Activated naive CD4-positive, alpha-beta T cell treated with anti-CD3 and anti-CD28 coated beads, Interleukin-2, amount 50 U/mL, for 16 hours (primary cell): ENCODE results near the gene GALM.
"Not testable (repeated sequence)": the region's sequence is repeated elsewhere in the genome, so short reads cannot be mapped to it uniquely, and the experiment has no call there.

Experiments used
- DNase-seq: peaks from one replicate; pipeline ENCODE4 v3.0.0-alpha.2; 2020

The GALM gene

GRCh38 chr2:38665854-38666555, at the start of gene GALM:
Gene GALM (plus strand): TSS chr2:38666114. CDS start chr2:38666162, 48 bp downstream.
- peak; percentile 50 for DNase-seq

GRCh38 chr2:38617301-38617700, 48.6 kb upstream of the GALM start:
- no peak for DNase-seq

DNA sequence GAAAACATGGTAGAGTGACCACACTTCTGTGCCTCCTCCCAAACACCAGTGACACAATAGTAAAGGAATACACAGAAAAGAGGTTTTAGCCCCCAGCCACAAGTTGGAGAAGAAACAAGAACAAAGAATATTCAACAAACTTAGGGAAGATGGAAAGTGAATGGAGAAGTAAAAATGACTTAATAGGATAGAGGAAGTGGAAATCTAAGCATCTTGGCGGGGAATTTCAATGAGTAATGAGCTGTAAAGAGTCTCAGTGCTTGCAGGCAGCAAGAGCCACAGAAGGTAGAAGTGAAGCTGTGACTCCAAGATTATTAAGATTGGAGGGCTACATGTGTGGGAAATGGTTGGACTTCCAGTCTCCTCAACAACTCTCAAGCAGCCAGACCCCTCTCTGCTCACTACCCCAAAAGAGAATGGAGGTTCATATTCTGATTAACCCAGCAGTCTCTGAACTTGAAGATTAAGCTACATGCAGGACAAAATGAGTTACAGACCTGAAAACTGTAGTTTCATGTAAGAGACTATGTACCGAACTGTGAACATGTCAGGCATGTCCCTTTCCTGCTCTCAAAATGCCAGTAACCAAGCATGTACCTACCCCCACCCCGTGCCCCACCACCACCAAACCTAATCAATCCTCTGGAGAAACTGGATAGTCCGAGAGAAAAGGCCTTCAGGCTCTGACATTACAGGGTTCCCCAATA, 46.3 kb upstream of the GALM start:
- no peak for DNase-seq

GRCh38 chr2:38620282-38620977, 45.5 kb upstream of the GALM start:
- no peak for DNase-seq

GRCh38 chr2:38621018-38621417, 44.9 kb upstream of the GALM start:
- no peak for DNase-seq

DNA sequence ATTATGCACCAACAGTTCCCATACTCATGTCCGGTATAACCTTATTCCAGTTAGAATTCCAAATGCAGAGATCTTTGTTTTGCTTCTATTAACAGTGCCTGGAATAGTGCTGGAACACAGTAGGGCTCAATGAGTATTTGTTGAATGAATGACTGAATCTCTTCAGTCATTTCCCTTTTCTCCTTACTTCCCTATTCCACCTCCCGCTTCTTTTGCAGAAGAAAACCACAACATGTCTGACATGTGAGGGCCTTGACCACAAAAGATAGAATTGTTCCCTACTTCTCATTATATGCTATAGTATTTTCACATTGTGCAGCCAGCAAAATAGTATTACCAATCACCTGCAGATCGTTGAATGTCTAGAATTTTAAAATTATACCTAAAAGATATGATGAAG, 43.7 kb upstream of the GALM start:
- DNase-seq = no peak

DNA sequence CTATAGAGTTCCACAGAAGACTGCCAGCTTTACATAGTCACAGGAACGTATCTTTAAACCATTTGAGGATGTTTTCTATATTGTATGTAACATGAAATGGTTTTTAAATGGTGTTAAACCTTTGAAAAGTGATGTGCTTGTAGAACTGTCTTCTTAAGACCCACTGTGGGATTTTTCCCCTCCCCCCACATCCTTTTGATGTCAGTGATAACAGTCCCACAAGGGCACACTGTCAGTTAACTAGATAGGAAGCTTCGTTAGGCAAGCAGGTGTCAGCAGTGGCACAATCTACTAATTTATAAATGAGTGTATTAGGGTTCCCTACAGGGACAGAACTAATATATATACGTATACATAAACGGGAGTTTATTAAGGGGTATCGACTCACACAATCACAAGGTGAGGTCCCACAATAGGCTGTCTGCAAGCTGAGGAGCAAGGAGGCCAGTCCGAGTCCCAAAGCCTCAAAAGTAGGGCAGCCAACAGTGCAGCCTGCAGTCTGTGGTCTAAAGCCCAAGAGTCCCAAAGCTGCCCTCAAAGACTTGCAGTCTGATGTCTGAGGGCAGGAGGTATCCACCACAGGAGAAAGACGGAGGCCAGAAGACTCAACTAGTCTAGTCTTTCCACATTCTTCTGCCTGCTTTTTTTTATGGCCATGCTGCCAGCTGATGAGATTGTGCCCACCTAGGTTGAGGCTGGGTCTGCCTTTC, 39.4 kb upstream of the GALM start:
- DNase-seq = no peak

DNA sequence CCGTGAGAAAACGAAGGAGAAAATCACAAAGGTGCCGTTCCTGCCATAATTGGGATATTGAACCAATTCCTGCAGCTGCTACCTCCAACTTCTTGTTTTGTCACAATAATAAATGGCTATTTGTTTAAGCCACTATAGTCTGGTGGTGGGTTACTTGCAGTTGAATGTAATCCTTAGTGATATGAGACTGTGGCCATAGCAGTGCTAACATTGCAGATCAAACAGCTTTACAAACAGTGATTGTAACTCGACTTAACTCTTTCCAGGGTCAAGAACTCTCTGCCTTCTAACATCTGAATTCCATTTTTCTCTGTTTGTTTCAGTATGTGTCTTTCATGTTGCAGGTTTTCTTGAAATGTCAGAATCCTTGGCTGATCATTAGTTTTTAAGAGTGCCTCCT, 38.5 kb upstream of the GALM start:
- DNase-seq = no peak

DNA sequence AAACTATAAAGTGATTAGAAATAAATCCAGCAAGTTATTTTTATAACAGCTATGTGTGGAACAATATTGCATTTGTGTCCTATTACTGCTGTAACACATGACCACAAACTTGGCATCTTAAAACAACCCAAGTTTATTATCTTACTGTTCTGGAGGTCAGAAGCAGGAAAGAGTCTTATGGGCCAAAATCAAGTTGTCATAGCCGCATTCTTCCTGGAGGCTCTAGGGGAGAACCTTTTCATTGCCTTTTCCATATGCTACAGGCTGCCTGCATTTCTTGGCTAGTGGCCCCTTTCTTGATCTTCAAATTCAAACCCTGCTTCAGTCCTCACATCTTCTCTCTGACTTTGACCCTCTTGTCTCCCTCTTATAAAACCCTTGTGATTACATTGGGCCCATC, 36.2 kb upstream of the GALM start:
- no peak for DNase-seq

DNA sequence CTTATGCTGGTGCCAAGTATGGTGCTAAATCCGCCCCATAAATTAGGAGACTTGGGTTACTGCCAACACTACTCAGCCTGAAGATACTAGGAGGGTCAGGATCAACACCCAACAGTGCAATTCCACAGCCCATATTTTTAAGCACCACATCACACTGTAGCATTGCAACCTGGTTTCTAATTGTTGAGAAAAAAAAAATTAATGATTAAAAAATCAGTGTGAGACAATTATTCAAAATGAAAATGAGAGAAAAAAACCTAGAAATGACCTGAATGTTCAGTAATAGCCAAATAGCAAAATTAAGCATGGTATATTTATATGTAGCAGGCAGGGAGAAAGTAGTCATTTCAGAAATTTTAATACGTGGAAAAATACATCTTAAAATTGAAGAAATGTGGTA, 33.9 kb upstream of the GALM start:
- no peak for DNase-seq

- no peak for DNase-seq
Observed at GRCh38 chr2:38632980-38633379, 32.9 kb upstream of the GALM start.

GRCh38 chr2:38633895-38634294, 32.0 kb upstream of the GALM start:
- DNase-seq = no peak

DNA sequence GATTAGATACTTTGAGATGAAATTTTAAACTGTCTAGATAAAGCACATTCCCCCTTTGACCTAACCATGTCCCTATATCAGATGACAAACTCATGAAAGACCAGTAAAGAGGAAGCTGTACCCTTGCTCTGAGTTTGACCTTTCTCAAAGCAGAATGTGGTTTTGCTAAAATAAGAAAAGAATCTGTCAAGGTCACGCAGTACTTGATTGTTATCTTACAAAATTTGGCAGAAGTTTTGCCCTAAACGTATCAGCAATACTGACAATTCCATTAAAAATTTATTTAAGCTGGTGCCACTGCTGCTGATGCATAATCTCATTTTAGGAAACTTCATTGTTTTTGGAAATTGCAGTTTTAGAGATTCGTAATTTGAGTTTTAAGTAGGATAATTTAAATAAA, 31.2 kb upstream of the GALM start:
- DNase-seq = no peak

GRCh38 chr2:38635139-38635538, 30.8 kb upstream of the GALM start:
- no peak for DNase-seq

- no peak for DNase-seq
Observed at GRCh38 chr2:38636069-38636468, 29.8 kb upstream of the GALM start.

DNA sequence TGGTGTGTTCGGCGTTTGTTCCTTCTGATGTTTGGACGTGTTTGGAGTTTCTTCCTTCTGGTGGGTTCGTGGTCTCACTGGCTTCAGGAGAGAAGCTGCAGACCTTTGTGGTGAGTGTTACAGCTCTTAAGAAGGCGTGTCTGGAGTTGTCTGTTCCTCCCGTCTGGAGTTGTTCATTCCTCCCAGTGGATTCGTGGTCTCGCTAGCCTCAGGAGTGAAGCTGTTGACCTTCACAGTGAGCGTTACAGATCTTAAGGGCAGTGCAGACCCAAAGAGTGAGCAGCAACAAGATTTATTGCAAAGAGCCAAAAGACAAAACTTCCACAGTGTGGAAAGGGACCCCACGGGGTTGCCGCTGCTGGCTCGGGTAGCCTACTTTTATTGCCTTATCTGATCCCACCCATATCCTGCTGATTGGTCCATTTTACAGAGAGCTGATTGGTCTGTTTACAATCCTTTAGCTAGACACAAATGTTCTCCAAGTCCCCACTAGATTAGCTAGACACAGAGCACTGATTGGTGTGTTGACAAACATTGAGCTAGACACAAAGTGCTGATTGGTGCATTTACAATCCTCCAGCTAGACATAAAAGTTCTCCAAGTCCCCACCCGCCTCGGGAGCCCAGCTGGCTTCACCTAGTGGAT, 23.4 kb upstream of the GALM start:
- DNase-seq = not testable (repeated sequence)

- DNase-seq = no peak
Observed at GRCh38 chr2:38643021-38643671, 22.8 kb upstream of the GALM start.

- DNase-seq = not testable (repeated sequence)
Observed at GRCh38 chr2:38643683-38644511, 22.0 kb upstream of the GALM start.

DNA sequence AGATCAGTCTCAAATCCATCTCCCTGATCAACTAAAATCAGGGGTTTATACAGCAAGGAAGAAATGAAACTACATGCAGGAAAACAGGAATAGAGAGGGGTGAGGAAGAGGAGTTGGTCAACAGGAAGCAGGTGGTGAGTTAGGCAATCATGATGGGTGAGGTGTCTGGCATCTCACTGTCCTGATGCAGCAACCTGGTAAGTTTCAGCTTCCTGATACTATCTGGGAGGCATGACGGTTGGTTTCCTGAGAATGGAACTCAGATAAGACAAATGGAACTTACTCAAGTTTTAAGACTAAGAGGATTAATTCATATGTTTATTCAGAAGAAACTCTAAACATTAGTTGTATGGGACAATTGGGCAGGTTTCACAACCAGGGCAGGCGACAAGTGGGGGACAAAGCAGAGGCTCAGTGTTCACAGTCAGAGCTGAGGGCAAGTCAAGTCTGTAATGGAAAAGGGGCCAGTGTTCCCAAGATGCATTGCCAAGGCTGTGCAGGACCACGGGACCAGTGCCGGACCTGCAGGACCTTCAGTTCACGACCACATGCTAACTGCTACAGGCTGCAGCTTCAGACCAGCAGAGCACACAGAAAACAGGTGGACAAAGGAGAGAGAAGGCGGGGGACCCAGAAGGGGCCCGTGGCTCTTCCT, 17.7 kb upstream of the GALM start:
- DNase-seq = no peak

DNA sequence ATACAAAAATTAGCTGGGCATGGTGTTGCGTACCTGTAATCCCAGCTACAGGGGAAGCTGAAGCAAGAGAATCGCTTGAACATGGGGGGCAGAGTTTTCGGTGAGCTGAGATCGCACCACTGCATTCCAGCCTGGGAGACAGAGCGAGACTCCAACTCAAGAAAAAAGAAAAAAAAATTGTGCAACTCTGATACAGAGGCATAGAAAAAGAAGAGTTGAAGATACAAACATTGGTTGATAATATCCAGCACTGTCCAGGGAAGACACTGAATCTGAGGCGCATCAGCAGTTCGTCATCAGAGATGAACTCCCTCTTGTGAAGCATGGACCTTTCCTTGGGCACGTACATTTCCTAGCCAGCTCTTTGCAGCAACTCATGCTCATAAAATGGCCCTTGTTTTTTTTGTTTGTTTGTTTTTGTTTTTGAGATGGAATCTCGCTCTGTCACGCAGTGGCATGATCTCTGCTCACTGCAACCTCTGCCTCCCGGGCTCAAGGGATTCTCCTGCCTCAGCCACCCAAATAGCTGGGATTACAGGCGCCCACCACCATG, 16.7 kb upstream of the GALM start:
- no peak for DNase-seq

DNA sequence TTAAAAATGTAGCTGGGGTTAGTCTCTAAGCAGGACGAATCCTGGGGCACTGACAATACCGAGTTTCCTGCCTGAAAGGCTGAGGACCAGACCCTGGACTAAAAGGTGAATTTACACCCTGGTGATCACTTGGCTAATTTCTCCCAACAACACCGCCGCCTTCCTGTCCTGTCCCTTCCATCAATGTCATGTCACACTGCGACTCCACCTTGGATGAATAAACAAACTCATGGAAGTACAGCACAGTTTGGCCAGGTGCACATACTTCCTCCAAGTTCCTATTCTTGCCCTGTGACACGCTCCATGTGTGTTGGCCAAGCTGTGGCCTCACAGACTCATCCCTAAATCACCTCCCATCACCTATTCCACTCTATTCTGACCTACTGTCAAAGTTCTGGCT, 15.9 kb upstream of the GALM start:
- DNase-seq = no peak
